Placental epithelial cell (primary cell): ENCODE data around the gene PKIG. TPM values are rescaled to one million over a fixed set of nuclear protein-coding genes. Genes with fewer than 3 reads are reported as not detected.

Source experiments
- total RNA-seq: library from RNA; depleted of rRNA; stranded (reverse); fragments of >200 nt; gene quantifications from 2 replicates; pipeline ENCODE4 v1.2.3, GENCODE V29; 2012

The PKIG gene
- total RNA-seq = 16.4 and 17.3 TPM in 2 replicates

GRCh38 chr20:44582311-44583025 lies at the start of gene PKIG:
Gene PKIG, plus strand, starts transcription at chr20:44582579. Its CDS starts 31,978 bp downstream, at chr20:44614557.

GRCh38 chr20:44651684-44652423 lies 69.5 kb downstream of the PKIG start, which contains the start of gene ADA:
Gene ADA, minus strand, starts transcription at chr20:44651699. Its CDS starts 92 bp downstream, at chr20:44651607.

Other genes with a start within 250 kb of the PKIG start
- not detected in 2 replicates for gene R3HDML, start 245.5 kb upstream of the PKIG start, total RNA-seq
- gene HNF4A, start 226.9 kb upstream of the PKIG start, total RNA-seq = not detected in 2 replicates
- 9.8 and 23.9 TPM in 2 replicates for gene TTPAL, start 106.7 kb upstream of the PKIG start, total RNA-seq
- 67.9 and 130 TPM in 2 replicates for gene SERINC3, start 60.5 kb upstream of the PKIG start, total RNA-seq
- 2.4 and 2.9 TPM in 2 replicates for gene ADA, start 69.1 kb downstream of the PKIG start, total RNA-seq
- gene CCN5, start 132.8 kb downstream of the PKIG start, total RNA-seq = 0.54 and 2.4 TPM in 2 replicates
- not detected in 2 replicates for gene KCNK15, start 163.3 kb downstream of the PKIG start, total RNA-seq
- gene RIMS4, start 228.0 kb downstream of the PKIG start, total RNA-seq = under 0.01 TPM in 1 of 2 replicates, not detected in the other